GM12878 (cell line): ENCODE results near the gene DNAH5.

Experiments used
- HCFC1 ChIP-seq: fragments of 150-350 bp; IDR thresholded peaks from 2 replicates; pipeline ENCODE4 v1.6.1; 2014; ENCODE audit warnings: low read length
- HDAC2 ChIP-seq: fragments of 200-600 bp; sonication (generic); IDR thresholded peaks from 2 replicates; pipeline ENCODE4 v1.6.1; 2017
- JUNB ChIP-seq: IDR thresholded peaks from 2 replicates; pipeline ENCODE4 v1.6.1; 2016; ENCODE audit warnings: antibody characterized with exemption, mild to moderate bottlenecking
- MEF2B ChIP-seq: fragments of 450-650 bp; IDR thresholded peaks from 2 replicates; pipeline ENCODE4 v1.6.1; 2018; ENCODE audit warnings: mild to moderate bottlenecking, moderate library complexity; ENCODE audit not compliant: partially characterized antibody, poor library complexity, severe bottlenecking
- MTA2 ChIP-seq: fragments of 450-650 bp; IDR thresholded peaks from 2 replicates; pipeline ENCODE4 v1.6.1; 2016; ENCODE audit warnings: low read depth, mild to moderate bottlenecking, moderate library complexity
- PAX5 ChIP-seq: IDR thresholded peaks from 2 replicates; pipeline ENCODE4 v1.6.1; 2011; ENCODE audit warnings: low read depth, low read length, borderline replicate concordance
- POLR2A ChIP-seq: IDR thresholded peaks from 2 replicates; pipeline ENCODE4 v1.6.1; 2011; ENCODE audit warnings: low read depth, mild to moderate bottlenecking, low read length
- TF ChIP-seq, protein P1 (sequence below), 3 experiments: IDR thresholded peaks in 2 of 3; conservative IDR thresholded peaks in 1 of 3; 2 replicates each; pipeline ENCODE4 v1.5.1; 2011; ENCODE audit warnings: low read depth in 3 of 3, low read length in 3 of 3, mild to moderate bottlenecking in 3 of 3, control low read depth in 2 of 3, moderate library complexity in 2 of 3, inconsistent platforms in 1 of 3, mixed read lengths in 1 of 3; ENCODE audit not compliant: control insufficient read depth in 2 of 3, insufficient read depth in 1 of 3; ENCODE audit errors: extremely low read depth in 1 of 3
- TF ChIP-seq, protein P2 (sequence below): fragments of 450-650 bp; IDR thresholded peaks from 2 replicates; pipeline ENCODE4 v1.6.1; 2017; ENCODE audit warnings: mild to moderate bottlenecking

DNA sequence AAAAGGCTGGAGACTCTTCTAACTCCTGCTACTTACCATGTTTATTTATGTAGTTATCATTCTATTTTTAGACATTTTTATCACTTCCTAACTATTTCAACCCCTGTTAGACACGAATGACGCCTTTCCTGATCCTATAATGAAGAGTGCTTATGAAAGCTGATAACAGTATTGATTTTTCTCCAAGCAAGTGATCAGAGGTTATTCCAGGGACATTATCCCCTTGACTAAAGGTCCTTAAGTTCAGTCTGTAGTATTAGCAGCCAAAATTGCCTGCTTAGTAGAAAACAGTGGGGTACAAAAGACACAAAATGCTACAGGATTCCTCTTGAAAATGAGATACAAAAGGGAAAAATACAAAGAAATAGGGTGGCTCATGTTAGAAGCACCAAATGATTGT, 235.6 kb downstream of the DNAH5 start:
- TF ChIP-seq MEF2B = no peak
- no peak for TF ChIP-seq PAX5
- TF ChIP-seq HCFC1 = no peak
- no peak for TF ChIP-seq HDAC2
- TF ChIP-seq, protein P1, sequence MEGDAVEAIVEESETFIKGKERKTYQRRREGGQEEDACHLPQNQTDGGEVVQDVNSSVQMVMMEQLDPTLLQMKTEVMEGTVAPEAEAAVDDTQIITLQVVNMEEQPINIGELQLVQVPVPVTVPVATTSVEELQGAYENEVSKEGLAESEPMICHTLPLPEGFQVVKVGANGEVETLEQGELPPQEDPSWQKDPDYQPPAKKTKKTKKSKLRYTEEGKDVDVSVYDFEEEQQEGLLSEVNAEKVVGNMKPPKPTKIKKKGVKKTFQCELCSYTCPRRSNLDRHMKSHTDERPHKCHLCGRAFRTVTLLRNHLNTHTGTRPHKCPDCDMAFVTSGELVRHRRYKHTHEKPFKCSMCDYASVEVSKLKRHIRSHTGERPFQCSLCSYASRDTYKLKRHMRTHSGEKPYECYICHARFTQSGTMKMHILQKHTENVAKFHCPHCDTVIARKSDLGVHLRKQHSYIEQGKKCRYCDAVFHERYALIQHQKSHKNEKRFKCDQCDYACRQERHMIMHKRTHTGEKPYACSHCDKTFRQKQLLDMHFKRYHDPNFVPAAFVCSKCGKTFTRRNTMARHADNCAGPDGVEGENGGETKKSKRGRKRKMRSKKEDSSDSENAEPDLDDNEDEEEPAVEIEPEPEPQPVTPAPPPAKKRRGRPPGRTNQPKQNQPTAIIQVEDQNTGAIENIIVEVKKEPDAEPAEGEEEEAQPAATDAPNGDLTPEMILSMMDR (IDR thresholded peaks at IDR 0.05 in 2 of 3, conservative IDR thresholded peaks at IDR 0.05 in 1 of 3; ENCODE audit: control insufficient read depth in 2 of 3, extremely low read depth in 1 of 3, insufficient read depth in 1 of 3, low read depth in 3 of 3, low read length in 3 of 3) = no peak
- TF ChIP-seq MTA2 = no peak
- TF ChIP-seq, protein P2, sequence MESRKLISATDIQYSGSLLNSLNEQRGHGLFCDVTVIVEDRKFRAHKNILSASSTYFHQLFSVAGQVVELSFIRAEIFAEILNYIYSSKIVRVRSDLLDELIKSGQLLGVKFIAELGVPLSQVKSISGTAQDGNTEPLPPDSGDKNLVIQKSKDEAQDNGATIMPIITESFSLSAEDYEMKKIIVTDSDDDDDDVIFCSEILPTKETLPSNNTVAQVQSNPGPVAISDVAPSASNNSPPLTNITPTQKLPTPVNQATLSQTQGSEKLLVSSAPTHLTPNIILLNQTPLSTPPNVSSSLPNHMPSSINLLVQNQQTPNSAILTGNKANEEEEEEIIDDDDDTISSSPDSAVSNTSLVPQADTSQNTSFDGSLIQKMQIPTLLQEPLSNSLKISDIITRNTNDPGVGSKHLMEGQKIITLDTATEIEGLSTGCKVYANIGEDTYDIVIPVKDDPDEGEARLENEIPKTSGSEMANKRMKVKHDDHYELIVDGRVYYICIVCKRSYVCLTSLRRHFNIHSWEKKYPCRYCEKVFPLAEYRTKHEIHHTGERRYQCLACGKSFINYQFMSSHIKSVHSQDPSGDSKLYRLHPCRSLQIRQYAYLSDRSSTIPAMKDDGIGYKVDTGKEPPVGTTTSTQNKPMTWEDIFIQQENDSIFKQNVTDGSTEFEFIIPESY = no peak
- TF ChIP-seq POLR2A = no peak
- TF ChIP-seq JUNB = no peak
